CMK (cell line): ENCODE data around the gene BBS9.

ENCODE experiments used
- DNase-seq: peaks from one replicate; pipeline ENCODE4 v3.0.0-alpha.2; 2010; ENCODE audit warnings: low read depth

Gene BBS9

DNA sequence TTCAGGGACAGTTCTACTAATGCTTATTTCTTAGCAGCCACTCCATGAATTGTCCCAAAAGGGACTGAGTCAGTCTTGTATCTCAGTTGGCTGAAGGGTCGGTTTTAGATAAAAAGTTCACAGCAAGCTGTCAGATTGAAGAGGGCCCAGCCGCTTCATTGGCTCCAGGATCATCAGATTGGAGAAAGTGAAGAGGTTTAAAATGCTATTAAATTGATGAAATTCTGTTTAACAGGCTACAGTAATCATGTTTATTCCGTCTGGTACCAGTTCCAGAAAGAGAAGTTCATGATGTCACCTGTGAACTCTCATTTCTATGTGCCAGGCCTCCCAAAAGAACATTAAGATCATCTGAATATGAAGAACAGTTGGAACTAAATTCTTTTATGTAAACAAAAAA is 481.6 kb downstream of the BBS9 start:
- DNase-seq: no peak

DNA sequence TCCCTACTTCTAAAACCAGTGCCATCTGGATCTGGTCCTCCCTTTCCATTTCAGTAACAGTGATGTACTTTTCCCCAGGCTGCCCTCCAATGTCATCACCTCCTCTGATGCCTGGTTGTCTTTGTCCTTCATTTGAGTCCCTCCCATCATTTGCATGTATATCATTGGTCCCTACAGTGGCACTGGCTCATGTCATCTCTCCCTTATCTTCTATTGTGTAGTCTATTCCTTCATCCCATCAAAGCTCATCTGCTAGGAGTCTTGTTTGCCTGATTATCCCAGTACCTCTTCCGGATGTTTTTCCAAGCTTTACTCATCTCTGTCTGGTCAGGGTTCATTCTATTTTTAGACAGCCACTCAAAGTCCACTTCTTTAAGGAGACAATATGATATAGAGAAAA is 483.1 kb downstream of the BBS9 start:
- DNase-seq: no peak

DNA sequence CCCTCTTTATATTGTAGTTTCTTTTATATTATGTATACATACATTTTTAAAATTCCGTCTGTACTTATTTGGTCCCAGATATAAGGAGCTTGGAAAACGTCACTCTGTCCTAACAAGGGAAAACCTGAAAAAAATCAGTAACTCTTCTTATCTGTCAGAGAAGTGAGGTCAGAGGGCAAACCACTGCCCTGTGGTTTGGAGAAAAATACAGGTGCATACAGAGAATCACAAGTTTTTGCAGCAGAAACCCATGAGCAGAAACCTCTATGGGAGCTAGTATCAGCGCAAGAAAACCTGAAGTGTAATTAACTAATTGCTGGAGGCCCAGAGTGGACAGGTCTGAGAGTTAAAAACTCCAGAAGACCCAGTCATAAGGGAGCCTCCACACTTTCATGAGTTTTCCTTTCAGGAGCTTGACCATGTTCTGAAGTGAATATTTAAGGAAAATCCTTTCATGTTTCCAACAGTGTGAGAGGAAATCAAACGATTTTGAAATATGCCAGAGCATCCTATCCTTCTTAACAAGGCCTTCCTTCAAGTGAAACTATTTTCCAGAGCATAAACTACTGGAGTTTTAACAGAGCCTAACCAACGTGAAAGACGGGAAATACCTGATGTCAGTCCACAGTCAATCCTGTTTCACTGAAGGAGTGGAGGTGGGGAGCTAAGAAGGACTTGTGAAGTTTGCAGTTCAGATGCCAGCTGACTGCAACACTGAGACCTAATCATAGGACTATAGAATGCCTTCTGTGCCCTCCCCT is 485.2 kb downstream of the BBS9 start:
- no peak for DNase-seq

DNA sequence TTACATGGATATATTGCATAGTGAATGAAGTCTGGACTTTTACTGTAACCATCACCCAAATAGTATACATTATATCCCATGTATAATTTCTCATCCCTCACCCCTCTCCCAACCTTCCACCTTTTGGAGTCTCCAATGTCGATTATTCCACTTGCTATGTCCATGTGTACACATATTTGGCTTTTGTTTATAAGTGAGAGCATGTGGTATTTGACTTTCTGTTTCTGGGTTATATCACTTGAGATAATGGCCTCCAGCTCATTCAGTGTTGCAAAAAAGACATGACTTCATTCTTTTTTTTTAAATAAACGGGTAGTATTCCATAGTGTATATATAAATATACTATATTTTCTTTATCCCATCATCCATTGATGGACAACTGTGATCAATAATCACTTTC is 487.4 kb downstream of the BBS9 start:
- no peak for DNase-seq

DNA sequence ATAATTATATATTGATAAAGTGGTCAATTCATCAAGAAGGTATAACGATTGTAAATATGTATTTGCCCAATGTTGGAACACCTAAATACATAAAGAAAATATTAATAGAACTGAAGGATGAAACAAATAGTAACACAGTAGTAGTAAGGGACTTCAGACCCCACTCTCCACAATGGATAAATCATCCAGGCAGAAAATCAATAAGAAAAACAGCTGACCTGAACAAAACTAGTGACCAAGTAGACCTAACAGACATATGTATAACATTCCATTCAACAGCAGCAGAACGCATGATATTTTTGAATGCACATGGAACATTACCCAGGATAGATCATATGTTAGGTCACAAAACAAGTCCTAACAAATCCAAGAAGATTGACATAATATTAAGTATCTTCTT is 489.9 kb downstream of the BBS9 start:
- DNase-seq: no peak

DNA sequence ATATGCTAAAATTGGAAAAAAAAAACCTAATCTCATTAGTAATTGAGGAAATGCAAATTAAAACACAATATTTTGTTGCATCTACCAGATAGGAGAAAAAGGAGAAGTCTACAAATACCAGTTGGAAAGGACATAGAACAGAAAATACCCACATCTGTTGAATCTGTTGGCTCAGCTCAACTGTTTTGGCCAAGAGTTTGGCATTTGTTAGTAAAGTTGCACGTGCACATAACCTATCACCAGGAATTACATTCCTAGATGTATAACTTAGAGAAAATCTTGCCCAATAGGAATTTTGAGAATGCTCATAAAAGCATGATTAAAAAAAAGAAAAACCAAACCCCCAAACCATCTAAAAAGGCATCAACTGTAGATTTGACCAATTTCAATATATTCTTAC is 493.9 kb downstream of the BBS9 start:
- no peak for DNase-seq

DNA sequence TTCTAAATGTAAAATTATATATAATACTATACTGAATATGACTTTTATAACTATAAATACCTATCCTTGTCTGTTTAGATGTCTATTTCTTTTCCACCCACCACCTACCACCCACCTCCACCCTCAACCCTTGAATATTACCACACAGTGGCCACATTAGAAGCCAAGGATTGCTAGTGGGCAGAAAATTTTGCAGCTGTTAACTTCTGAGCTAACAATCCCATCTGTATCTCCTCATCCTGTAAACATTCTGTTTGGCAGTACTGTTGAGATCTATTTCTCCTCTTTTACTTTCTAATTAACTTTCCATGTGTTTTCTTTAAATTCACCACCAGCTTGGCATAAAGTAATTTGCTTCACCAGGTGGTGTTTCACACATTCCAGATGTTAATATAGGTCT is 494.9 kb downstream of the BBS9 start:
- no peak for DNase-seq

DNA sequence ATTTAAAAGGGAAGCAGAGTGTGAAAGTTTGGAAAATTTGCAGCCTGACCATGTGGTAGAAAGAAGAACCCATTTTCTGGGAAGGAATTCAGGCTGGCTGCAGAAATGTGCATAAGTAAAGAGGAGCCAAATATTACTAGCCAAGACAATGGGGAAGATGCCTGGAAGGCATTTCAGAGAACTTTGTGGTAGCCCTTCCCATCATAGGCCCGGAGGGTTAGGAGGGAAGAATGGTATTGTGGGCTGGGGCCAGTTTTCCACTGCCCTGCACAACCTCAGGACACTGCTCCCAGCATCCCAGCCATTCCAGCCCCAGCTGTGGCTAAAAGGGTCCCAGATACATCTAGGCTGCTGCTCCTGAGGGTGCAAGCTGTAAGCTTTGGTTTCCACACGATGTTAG is 497.5 kb downstream of the BBS9 start:
- no peak for DNase-seq

DNA sequence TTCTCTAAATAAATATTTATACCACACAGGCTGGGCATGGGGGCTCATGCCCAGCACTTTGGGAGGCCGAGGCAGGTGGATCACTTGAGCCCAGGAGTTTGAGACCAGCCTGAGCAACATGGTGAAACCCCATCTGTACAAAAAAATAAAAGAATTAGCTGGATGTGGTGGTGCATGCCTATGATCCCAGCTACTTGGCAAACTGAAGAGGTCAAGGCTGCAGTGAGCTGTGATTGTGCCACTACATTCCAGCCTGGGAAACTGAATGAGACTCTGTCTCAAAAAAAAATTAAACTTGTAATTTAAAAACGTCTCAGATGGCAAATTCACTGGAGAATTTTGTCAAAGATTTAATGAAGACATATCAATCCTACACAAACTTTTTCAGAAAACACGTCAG is 498.4 kb downstream of the BBS9 start:
- DNase-seq: no peak

DNA sequence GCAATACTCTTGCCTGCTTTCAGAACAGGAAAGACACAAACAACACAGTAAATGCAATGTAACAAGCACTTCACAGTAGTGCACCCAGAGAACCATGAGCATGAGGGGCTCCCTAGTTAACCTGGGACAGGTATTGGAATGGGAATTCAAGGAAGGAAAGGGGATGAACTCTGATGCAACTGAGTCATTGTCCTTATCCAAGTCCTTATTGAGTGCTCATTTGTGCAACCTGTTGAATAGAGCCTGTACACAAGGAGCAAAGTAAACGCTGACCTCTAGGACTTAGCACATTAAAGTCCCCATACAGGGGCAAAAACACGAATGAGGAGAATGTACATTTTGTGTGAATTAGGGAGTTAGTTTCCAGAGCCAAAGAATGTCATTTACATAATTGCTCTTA is 499.5 kb downstream of the BBS9 start:
- DNase-seq: no peak

DNA sequence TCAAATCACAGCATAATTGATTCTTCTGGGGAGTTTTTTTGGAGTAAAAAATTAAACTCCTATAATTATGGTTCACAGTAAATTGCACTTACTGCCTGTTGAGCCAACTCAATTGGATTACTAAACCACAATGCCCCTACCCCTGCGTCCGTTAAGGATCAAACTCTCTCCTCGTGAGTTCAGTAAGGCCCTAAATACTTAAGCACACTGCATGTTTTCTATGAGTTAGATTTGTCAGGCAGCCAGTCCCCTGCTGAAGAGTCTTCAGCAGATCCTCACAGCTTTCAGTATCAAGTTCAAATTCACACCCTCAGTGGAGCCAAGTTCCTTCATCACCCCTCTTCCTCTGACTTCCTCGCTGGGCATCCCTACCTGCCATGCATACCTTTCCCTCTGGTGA is 501.0 kb downstream of the BBS9 start:
- no peak for DNase-seq

DNA sequence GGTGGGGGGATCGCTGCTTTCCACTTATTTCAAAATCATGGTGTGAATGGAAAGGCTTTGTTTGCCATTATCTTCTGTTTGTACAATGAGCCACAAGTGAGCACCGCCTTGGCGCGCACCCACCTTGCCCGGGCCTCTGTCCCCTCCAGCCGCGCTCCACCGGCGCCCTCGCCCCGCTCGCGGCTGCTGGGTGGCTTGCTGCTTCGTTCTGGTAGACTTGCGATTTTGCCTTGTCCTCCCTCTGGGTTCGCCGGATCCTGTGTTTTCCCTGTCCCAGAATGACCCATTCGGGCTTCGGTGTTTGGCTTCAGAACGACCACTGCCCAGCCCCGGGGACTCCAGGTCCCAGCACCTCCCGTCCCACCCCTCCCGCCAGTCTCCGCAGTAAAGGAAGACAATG is 503.0 kb downstream of the BBS9 start:
- DNase-seq: no peak

DNA sequence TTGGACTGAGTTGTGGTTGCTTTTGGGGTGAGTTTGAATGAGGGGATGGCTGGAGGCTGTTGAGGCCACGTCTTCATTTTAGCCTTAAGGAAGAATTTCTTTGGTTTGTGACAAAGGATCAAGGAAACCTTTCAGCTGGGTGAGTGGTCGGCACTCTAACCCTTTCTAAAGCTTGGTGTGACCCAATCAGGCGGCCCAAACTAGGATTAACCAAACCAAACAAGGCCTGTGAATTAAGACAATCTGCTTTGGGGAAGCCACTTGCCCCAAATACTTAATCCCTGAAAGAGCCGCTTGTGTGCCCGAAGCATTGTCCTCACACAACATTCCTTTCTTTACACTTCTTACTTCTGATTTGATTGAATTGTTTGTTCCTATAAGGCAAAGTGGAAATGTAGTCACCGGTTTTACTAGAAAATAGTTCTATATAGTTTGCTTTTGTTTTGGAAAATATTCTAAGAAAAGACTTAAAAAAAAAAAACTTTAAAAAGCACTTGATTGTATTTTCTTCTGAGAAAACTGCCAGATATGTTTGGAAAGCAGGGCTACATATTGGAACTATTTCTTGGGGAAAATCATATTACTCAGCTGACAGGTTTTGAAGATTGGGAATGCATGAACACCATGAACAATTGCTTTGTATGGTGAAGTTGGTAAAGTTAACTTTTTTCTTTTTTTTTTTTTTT is 503.6 kb downstream of the BBS9 start:
- DNase-seq: no peak

DNA sequence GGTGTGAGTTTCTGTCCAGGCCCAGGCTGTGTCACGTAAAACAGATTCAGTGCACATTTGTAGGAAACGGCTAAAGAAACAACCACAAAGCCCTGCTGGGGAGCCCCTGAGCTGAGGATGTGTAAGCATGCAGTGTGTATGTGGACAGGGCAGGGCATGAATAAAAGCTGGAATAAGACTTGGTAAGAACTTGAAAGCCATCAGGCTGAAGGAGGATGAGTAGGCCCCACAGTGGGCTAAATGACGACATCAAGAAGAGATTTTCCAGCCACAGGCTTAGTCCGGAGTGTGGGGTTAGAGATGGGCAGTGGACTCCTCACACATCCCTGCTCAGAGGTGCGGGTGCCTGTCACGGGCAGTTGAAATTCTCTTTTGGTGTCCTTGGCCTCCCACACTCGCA is 505.2 kb downstream of the BBS9 start:
- no peak for DNase-seq

DNA sequence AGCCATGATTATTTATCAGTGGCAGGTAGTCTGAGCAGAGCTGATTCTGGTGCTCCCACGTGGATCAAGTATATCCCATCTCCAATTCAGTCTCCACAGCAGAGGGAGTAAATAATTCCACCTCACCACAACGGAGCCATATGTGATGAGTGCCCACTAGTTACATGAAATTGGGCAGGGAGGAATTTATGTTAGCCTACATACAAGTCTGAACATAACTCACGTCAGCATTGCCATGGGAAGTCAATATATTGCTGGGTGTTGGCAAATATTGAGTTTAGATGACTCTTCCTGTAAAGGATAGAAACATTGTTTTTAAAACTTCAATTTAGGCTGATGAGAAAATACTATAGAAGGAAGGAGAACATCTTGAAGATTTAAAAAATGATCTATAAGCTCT is 507.0 kb downstream of the BBS9 start:
- DNase-seq: no peak

DNA sequence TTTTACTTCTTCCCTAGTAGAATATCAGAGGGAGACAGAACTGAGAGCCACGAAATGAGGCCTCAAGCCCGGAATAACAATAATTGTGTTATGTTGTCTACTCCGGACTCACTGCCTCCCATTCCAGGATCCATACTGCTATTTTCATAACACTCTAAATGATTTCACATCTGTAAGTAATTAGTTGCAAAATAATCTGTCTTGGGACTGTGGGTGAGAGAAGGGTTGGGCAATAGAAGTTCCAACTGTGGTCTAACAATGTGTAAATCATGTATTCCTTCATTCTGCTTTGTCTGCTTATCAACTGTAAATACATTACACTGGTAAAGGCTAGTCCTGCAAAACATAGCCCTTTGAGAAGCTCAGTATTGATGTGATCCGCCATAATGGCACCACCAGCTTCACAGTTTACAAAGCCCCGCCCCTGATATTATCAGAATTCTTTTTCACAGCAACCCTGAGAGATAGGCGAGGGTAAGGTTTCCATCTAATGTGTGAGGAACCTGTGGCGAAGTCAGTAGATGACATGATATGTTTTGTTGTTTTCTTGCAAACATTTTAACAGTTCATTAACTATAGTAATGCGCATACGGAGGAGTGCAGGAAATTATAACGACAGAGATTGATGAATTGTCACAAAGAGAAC is 510.3 kb downstream of the BBS9 start:
- DNase-seq: no peak

DNA sequence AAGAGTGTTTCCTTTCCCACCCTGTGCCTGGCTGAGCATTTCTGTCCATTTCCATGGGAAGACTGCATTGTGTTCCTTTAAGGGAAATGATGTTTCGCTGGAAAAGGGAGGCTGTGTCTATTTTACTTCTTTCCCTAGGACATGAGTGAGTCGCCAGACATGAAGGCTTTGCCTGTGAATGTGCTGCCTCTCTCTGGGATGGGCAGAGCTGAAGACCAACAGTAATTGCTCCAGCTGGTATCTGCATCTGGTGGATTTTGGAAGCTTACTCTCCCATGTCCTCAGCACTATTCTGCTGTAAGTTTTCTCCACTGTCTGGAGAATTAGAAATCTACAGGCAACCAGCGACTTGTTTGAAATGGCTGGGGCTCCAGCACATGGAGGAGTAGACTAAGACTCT is 511.4 kb downstream of the BBS9 start:
- DNase-seq: no peak

DNA sequence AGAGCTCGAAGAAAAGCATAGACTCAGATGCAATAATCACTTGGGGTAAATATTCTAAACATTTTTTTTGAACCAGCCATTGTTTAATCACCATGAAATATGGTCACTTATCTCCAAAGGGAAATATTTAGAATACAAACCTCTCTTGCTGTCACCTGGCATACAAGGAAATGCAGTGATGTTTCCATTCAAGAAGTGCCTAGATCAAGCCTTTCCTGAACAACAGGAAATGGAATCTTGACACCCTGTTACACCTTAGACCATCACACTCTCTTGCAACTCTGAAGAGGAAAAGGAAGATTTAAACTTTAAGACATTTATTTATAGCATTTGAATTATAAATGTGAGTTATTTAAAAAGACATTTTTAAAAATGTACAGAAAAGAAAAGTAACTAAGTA is 512.9 kb downstream of the BBS9 start:
- DNase-seq: no peak

DNA sequence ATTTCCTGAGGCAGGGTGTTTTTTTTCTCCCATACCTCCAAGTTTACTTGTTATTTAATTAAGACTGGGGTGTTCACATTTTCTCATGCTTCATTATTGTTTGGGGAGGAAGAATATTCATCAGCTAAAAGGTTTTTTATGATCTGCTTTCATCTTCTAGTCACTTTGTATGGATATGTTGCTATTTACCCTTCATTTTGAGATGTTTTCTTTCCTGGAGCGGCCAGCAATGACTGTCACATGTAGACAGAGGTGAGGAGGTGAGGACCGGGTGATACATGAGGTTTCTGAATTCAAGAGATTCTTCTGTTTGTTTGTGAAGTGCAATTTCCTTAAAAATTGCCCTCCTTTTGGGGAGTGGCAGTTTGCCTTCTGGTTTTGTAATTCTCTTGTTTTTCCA is 514.2 kb downstream of the BBS9 start:
- no peak for DNase-seq

DNA sequence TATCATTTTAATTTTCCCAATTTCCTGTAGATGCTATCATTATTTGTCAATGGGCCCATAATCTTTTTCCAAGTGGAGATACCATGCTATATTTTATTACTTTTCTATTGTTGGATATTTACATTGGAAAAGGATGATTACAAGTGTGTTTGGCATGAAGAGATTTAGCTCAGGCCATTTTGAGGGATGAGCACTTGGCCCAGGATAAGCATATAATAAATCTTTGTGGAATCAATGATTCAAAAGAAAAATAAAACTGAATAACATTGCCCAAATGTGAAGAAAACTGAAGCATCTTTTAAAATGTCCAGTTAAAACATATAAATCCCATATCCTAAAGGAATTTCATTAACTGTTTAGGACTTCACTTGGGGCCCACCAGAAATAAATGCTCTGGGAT is 515.1 kb downstream of the BBS9 start:
- no peak for DNase-seq

DNA sequence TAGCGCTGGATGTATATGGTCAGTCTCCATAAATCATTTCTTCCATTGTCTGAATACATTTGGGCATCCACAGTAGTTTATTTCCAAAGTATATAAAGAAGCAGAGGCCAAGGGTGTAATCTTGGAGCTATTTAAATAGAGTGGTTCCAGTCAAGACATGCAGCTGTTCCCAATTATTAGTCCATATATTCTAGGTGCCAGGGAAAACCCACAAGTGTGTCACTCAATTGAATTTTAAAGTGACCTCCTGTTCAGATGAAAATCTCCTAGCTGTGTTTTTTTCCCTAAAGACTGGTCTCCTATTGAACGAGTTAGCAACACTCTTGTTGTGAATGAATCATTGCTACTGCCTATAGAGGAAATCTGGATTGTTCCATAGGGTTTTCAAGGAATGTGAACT is 515.7 kb downstream of the BBS9 start:
- no peak for DNase-seq

DNA sequence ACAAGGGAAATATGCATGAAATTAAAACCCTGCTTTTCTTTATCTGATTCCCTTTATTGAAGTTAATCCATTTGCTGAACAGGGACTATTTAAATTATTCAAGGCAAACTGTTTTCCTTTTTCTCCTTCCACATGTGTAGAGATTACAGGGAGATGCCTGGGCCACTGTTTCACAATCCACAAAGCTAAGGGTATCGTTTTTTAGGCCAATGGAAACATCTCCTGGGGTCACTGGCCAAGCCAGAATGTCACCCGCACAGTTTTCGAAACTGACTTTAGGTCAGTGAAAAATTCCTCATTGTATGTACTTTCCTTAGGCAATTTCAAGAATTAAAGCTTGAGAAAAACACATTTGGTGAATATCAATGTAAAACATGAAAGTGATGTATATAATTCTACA is 516.8 kb downstream of the BBS9 start:
- no peak for DNase-seq

DNA sequence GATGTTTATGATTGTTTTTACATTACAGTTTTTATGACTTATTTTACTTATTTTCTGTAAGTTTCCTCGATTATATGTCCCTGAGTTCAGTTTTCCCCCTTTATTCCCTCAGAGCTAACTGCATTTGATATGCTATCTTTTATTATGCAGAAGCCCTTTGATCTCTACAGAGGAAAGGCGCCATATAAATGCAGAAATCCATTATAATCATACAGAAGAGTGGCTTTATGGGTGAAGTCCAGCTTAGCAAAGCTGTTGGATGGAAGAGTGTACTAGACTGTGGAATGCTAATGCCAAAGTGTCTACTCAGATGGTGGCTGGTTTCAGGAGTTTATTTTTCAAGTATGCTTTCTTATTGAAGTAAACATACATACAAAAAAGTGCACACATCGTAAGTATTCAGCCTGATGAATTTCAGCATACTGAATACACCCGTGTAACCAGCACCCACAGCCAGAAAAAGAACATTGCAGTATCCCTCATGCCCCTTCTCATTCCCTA is 517.6 kb downstream of the BBS9 start:
- no peak for DNase-seq
